H1 (cell line): ENCODE results near the gene SERPINH1. TPM values are rescaled to one million over a fixed set of nuclear protein-coding genes. Genes with fewer than 3 reads are reported as not detected.

ENCODE experiments used
- CTCF ChIA-PET: fragments of 300-600 bp; sonication (Branson Sonifier 250); formaldehyde crosslinking; loops from one replicate; lab custom pipeline; 2021; ENCODE audit not compliant: partially characterized antibody; lab: Charles Lee
- POLR2A ChIA-PET: fragments of 300-600 bp; sonication (Branson Sonifier 250); formaldehyde crosslinking; loops from one replicate; lab custom pipeline; 2021; ENCODE audit warnings: inconsistent platforms; ENCODE audit not compliant: partially characterized antibody; lab: Charles Lee
- DNase-seq, 2 experiments: peaks; one replicate each; pipeline versions ENCODE4 v3.0.0 to v3.0.0-alpha.2; 2010 to 2022; ENCODE audit warnings: low spot score in 2 of 2, low read depth in 1 of 2, mixed read lengths in 1 of 2
- FAIRE-seq: peaks from 2 replicates; lab custom pipeline; 2011; peaks lifted over from hg19 to GRCh38; lab: Jason Lieb, UNC
- H2AFZ ChIP-seq: 2 replicates; pipeline ENCODE4 v1.8.1; 2012; ENCODE audit warnings: low read length, inconsistent platforms
- H2AK5ac ChIP-seq: 2 replicates; pipeline ENCODE4 v1.6.1; 2013; ENCODE audit warnings: low read depth, low read length
- H2BK120ac ChIP-seq: replicated peaks from 2 replicates; pipeline ENCODE3; 2013; ENCODE audit warnings: low read depth, low read length, inconsistent platforms
- H2BK12ac ChIP-seq: 2 replicates; pipeline ENCODE4 v1.6.1; 2013; ENCODE audit warnings: low read depth, low read length
- H2BK15ac ChIP-seq: 2 replicates; pipeline ENCODE4 v1.6.1; 2013; ENCODE audit warnings: low read length
- H2BK20ac ChIP-seq: 2 replicates; pipeline ENCODE4 v1.6.1; 2013; ENCODE audit warnings: low read length
- H2BK5ac ChIP-seq: 2 replicates; pipeline ENCODE4 v1.6.1; 2013; ENCODE audit warnings: low read depth, low read length
- H3K14ac ChIP-seq: 2 replicates; pipeline ENCODE4 v1.6.1; 2013; ENCODE audit warnings: inconsistent platforms; ENCODE audit not compliant: insufficient read length
- H3K18ac ChIP-seq: 2 replicates; pipeline ENCODE4 v1.6.1; 2013; ENCODE audit warnings: low read length; ENCODE audit errors: extremely low read depth
- H3K23ac ChIP-seq: 2 replicates; pipeline ENCODE4 v1.6.1; 2013; ENCODE audit warnings: inconsistent platforms; ENCODE audit not compliant: insufficient read length
- H3K23me2 ChIP-seq: 2 replicates; pipeline ENCODE4 v1.6.1; 2013; ENCODE audit warnings: low read depth, low read length
- H3K27ac ChIP-seq: 2 replicates; pipeline ENCODE4 v1.6.1; 2011; ENCODE audit warnings: low read depth, low read length, inconsistent platforms
- H3K27me3 ChIP-seq, 4 experiments: replicated peaks in 1 of 4; 1 replicate in 1 of 4; 2 replicates in 3 of 4; pipeline versions ENCODE4 v1.6.1 to v1.8.1; 2011 to 2013; ENCODE audit warnings: low read length in 3 of 4, mild to moderate bottlenecking in 3 of 4, inconsistent platforms in 2 of 4, mixed read lengths in 2 of 4, moderate library complexity in 1 of 4; ENCODE audit not compliant: control insufficient read depth in 3 of 4, insufficient read depth in 3 of 4; ENCODE audit errors: extremely low read depth in 1 of 4
- H3K36me3 ChIP-seq, 4 experiments: 2 replicates each; pipeline versions ENCODE4 v1.6.1 to v1.8.1; 2011 to 2013; ENCODE audit warnings: mild to moderate bottlenecking in 4 of 4, low read length in 3 of 4, moderate library complexity in 2 of 4, control low read depth in 1 of 4, inconsistent platforms in 1 of 4; ENCODE audit not compliant: insufficient read depth in 4 of 4, control insufficient read depth in 2 of 4
- H3K4ac ChIP-seq: replicated peaks from 2 replicates; pipeline ENCODE3; 2013; ENCODE audit warnings: low read length, low read depth, mixed read lengths, inconsistent platforms; ENCODE audit not compliant: insufficient read length
- H3K4me1 ChIP-seq, 4 experiments: replicated peaks in 1 of 4; 1 replicate in 1 of 4; 2 replicates in 3 of 4; pipeline versions ENCODE4 v1.6.1 to v1.8.1; 2011 to 2013; ENCODE audit warnings: low read length in 3 of 4, inconsistent platforms in 2 of 4, mixed read lengths in 1 of 4; ENCODE audit not compliant: insufficient read depth in 4 of 4, control insufficient read depth in 3 of 4
- H3K4me2 ChIP-seq, 2 experiments: 2 replicates each; pipeline versions ENCODE4 v1.6.1 to v1.8.1; 2011 to 2013; ENCODE audit warnings: low read depth in 2 of 2, low read length in 2 of 2, control low read depth in 1 of 2, inconsistent platforms in 1 of 2, mild to moderate bottlenecking in 1 of 2; ENCODE audit not compliant: insufficient read depth in 1 of 2
- H3K4me3 ChIP-seq, 4 experiments: fragments of 200-600, 300-600 bp in 1 of 4; sonication (generic), shearing (Covaris generic), sonication (Bioruptor Twin) in 1 of 4; 2 replicates each; pipeline versions ENCODE4 v1.5.1 to v1.8.1; 2011 to 2016; ENCODE audit warnings: low read length in 4 of 4, low read depth in 3 of 4, control low read depth in 2 of 4, inconsistent platforms in 2 of 4, mild to moderate bottlenecking in 2 of 4, mixed read lengths in 1 of 4, moderate library complexity in 1 of 4; ENCODE audit not compliant: insufficient read depth in 2 of 4; ENCODE audit errors: extremely low read depth in 1 of 4
- H3K56ac ChIP-seq: replicated peaks from 2 replicates; pipeline ENCODE3; 2013; ENCODE audit warnings: low read depth, mild to moderate bottlenecking, mixed read lengths, low read length, inconsistent platforms; ENCODE audit not compliant: insufficient read length
- H3K79me1 ChIP-seq: 2 replicates; pipeline ENCODE4 v1.6.1; 2013; ENCODE audit warnings: low read depth, low read length, control low read depth
- H3K79me2 ChIP-seq, 2 experiments: 2 replicates each; pipeline versions ENCODE4 v1.6.1 to v1.8.1; 2012 to 2013; ENCODE audit warnings: low read length in 2 of 2, mild to moderate bottlenecking in 2 of 2, inconsistent platforms in 1 of 2; ENCODE audit not compliant: insufficient read depth in 2 of 2, control insufficient read depth in 1 of 2
- H3K9ac ChIP-seq, 4 experiments: replicated peaks in 1 of 4; 1 replicate in 1 of 4; 2 replicates in 3 of 4; pipeline versions ENCODE4 v1.6.1 to v1.8.1; 2011 to 2013; ENCODE audit warnings: low read depth in 3 of 4, low read length in 3 of 4, control low read depth in 2 of 4, mild to moderate bottlenecking in 2 of 4, moderate library complexity in 2 of 4, inconsistent platforms in 1 of 4; ENCODE audit errors: extremely low read depth in 1 of 4
- H3K9me3 ChIP-seq, 2 experiments: 2 replicates each; pipeline versions ENCODE4 v1.6.1 to v1.8.1; 2012 to 2013; ENCODE audit warnings: mild to moderate bottlenecking in 2 of 2, moderate library complexity in 2 of 2, control low read depth in 1 of 2, inconsistent platforms in 1 of 2, low read depth in 1 of 2, low read length in 1 of 2, mixed read lengths in 1 of 2; ENCODE audit not compliant: insufficient read depth in 2 of 2
- H4K20me1 ChIP-seq, 2 experiments: replicated peaks in 1 of 2; 2 replicates each; pipeline versions ENCODE3 to v1.8.1; 2011 to 2013; ENCODE audit warnings: inconsistent platforms in 2 of 2, low read length in 2 of 2, mild to moderate bottlenecking in 1 of 2; ENCODE audit not compliant: insufficient read depth in 2 of 2, control insufficient read depth in 1 of 2
- H4K5ac ChIP-seq: 2 replicates; pipeline ENCODE4 v1.6.1; 2013; ENCODE audit warnings: low read length, low read depth, mixed read lengths, inconsistent platforms; ENCODE audit not compliant: insufficient read length
- H4K8ac ChIP-seq: 2 replicates; pipeline ENCODE4 v1.8.0; 2013; ENCODE audit warnings: mild to moderate bottlenecking, moderate library complexity, low read length, inconsistent platforms; ENCODE audit not compliant: insufficient read depth; ENCODE audit errors: extremely low read depth
- H4K91ac ChIP-seq: replicated peaks from 2 replicates; pipeline ENCODE3; 2013; ENCODE audit warnings: low read length, mixed read lengths, inconsistent platforms; ENCODE audit not compliant: insufficient read length
- BACH1 ChIP-seq: IDR thresholded peaks from 2 replicates; pipeline ENCODE4 v1.6.1; 2012; ENCODE audit warnings: low read length, improper control_type of control experiment
- CHD2 ChIP-seq: IDR thresholded peaks from 2 replicates; pipeline ENCODE4 v1.6.1; 2012; ENCODE audit warnings: low read length, improper control_type of control experiment
- EZH2 ChIP-seq: fragments of 200-600 bp; sonication (generic); IDR thresholded peaks from 2 replicates; pipeline ENCODE4 v1.7.1; 2012; ENCODE audit warnings: low read depth, mild to moderate bottlenecking, moderate library complexity, low read length, inconsistent platforms; ENCODE audit not compliant: severe bottlenecking
- POLR2AphosphoS5 ChIP-seq: IDR thresholded peaks from 2 replicates; pipeline ENCODE4 v1.6.1; 2011; ENCODE audit warnings: low read depth, low read length
- WGBS, 2 experiments: shearing (Covaris generic) in 1 of 2; methylation state at CpG; one replicate each; pipeline versions ENCODE4 v1.1.6 to v1.1.7; 2013 to 2015; ENCODE audit warnings: low lambda C conversion rate in 2 of 2, mixed read lengths in 2 of 2, inconsistent platforms in 1 of 2, low coverage in 1 of 2, missing lambda C conversion rate in 1 of 2; ENCODE audit not compliant: insufficient replicate concordance in 2 of 2, insufficient coverage in 1 of 2, insufficient read length in 1 of 2; ENCODE audit errors: extremely low coverage in 1 of 2, missing lambda C conversion rate in 1 of 2; 5-methylcytosine and 5-hydroxymethylcytosine counted together
- polyA plus RNA-seq, 7 experiments: library from polyadenylated mRNA; depleted of rRNA in 3 of 7; stranded (reverse) in 5 of 7; unstranded in 2 of 7; fragments of >200 nt in 5 of 7; fragments of 200-250 nt in 2 of 7; gene quantifications; 1 replicate in 5 of 7; 2 replicates in 1 of 7; 4 replicates in 1 of 7; pipeline versions ENCODE4 v1.2.1 to v1.2.3, GENCODE V29; 2011 to 2013; ENCODE audit warnings: missing spikeins in 2 of 7, mixed read lengths in 2 of 7
- total RNA-seq: library from RNA; stranded (reverse); fragmentation: NEBNext Ultra II Directional; extraction: Animal tissue kit (Norgen Biotek cat#: 25700); gene quantifications from 2 replicates; pipeline ENCODE4 v1.2.1, GENCODE V29; 2021

The SERPINH1 gene
- total and polyA plus RNA-seq, 2 of the 8 experiments (the other 6 are each of a cell fraction or from before 2014, with no cell fraction given), result 420 to 621 TPM

GRCh38 chr11:75518204-75518549 lies 43.9 kb upstream of the SERPINH1 start:
- H4K91ac ChIP-seq, result no peak overlapping the region
- WGBS, 2 experiments, result 69% methylated on average over 3 of the region's 3 CpGs; no CpG with 5 or more reads in 1 of the 2 experiments
- peaks cover 0 to 2% (median 0%) of the 10 kb centered on the region in 4 experiments; a peak in 1 of 7 replicates for H3K4me1 ChIP-seq
- no peak for DNase-seq
- H3K4me2 ChIP-seq, result no peak overlapping the region
- TF ChIP-seq CHD2, result no peak
- no peak for TF ChIP-seq EZH2
- no peak for TF ChIP-seq POLR2AphosphoS5
- TF ChIP-seq BACH1, result no peak
- H3K9me3 ChIP-seq, result 0 out of 4 replicates have a peak, but pooled peaks cover 0 to 2% of the 10 kb centered on the region in 2 experiments
- H3K9ac ChIP-seq, result no peak overlapping the region
- H3K27ac ChIP-seq, result no peak overlapping the region
- H2BK20ac ChIP-seq, result peak overlapping the region; percentile 43; the same call in 1 of the 2 replicates
- no peak overlapping the region for H3K18ac ChIP-seq
- no peak overlapping the region for H3K23ac ChIP-seq
- no peak overlapping the region for H4K8ac ChIP-seq
- H3K79me2 ChIP-seq, result no peaks in the 10 kb centered on the region
- FAIRE-seq, result no peak
- POLR2A ChIA-PET, result interaction anchor here (0.6 to 1.9 kb wide), 3 partner anchors 14 to 62 kb away, joined by 3 to 6 read pairs (median 3); no protein-coding TSS in a partner anchor
- no peak overlapping the region for H3K4ac ChIP-seq
- H4K5ac ChIP-seq, result no peak overlapping the region
- no peak overlapping the region for H2BK120ac ChIP-seq
- H3K23me2 ChIP-seq, result no peaks in the 10 kb centered on the region
- CTCF ChIA-PET, result interaction anchor here (1.1 to 27.2 kb wide), 9 partner anchors 11 to 129 kb away, joined by 3 to 603 read pairs (median 5); no protein-coding TSS in a partner anchor
- H2BK12ac ChIP-seq, result no peak overlapping the region
- H3K4me3 ChIP-seq, result no peak overlapping the region
- no peak overlapping the region for H2BK15ac ChIP-seq
- no peaks in the 10 kb centered on the region for H3K36me3 ChIP-seq
- no peak overlapping the region for H3K14ac ChIP-seq
- no peaks in the 10 kb centered on the region for H4K20me1 ChIP-seq
- no peak overlapping the region; the same call in 1 of the 2 replicates for H2BK5ac ChIP-seq
- no peak overlapping the region for H3K56ac ChIP-seq
- peaks cover 0 to 8% (median 1%) of the 10 kb centered on the region in 4 experiments; a peak in 2 of 7 replicates for H3K27me3 ChIP-seq
- H3K79me1 ChIP-seq, result no peaks in the 10 kb centered on the region
- H2AK5ac ChIP-seq, result no peak overlapping the region
- no peak overlapping the region for H2AFZ ChIP-seq
